Stimulated activated CD8-positive, alpha-beta memory T cell treated with anti-CD3 and anti-CD28 coated beads, Interleukin-15, amount 100 ng/mL, for 24 hours (primary cell): Measurements from ENCODE around the gene RNU7-1.

Source experiments
- DNase-seq: peaks from one replicate; pipeline ENCODE4 v3.0.0-alpha.2; 2020; ENCODE audit warnings: low read depth

RNU7-1 gene

DNA sequence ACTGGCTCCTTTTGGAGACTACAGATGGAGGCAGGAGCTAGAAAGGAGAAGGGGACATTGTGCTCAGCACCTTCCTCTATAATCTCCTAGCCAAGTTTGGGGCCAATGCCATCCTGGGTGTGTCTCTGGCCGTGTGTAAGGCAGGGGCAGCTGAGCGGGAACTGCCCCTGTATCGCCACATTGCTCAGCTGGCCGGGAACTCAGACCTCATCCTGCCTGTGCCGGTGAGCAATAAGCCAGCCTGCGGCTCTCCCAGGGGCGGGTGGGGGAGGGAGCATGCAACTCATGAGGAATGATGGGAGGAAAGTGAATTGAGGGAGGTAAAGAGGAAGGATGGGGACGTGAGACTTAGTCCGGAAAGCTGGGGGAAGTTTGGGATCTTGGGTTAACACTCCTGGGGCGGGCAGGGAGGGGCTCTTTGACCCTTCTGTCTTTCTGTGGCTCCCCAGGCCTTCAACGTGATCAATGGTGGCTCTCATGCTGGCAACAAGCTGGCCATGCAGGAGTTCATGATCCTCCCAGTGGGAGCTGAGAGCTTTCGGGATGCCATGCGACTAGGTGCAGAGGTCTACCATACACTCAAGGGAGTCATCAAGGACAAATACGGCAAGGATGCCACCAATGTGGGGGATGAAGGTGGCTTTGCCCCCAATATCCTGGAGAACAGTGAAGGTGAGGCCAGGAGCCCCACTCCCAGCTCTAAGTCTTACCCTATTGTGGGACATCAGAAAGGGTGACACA is 26.0 kb upstream of the RNU7-1 start:
- DNase-seq, result no peak

DNA sequence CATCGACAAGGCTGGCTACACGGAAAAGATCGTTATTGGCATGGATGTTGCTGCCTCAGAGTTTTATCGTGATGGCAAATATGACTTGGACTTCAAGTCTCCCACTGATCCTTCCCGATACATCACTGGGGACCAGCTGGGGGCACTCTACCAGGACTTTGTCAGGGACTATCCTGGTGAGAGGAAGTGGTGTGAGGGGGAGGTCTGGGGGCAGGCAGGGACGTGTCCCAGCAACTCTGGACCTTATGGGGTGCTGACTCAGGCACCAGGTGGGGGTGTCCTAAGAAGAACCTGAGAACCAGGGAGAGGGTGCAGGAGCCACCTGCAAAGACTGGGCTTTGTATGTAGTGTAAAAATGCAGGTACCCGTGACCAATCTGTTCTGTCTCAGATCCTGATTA is 24.0 kb upstream of the RNU7-1 start:
- DNase-seq, result no peak

DNA sequence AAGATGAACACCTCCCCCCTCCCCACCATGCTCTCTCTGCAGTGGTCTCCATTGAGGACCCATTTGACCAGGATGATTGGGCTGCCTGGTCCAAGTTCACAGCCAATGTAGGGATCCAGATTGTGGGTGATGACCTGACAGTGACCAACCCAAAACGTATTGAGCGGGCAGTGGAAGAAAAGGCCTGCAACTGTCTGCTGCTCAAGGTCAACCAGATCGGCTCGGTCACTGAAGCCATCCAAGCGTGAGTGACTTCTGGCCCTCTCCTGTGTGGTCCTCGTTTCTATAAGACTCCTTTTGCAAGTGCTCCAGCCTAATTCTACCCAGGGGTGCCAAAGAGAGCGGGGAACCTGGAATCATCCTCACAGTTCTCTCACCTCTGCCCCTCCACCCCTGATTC is 22.1 kb upstream of the RNU7-1 start:
- DNase-seq, result no peak

- DNase-seq, result no peak
Observed at GRCh38 chr12:6921996-6922946, 21.3 kb upstream of the RNU7-1 start.

- no peak for DNase-seq
Observed at GRCh38 chr12:6923003-6923732, 20.4 kb upstream of the RNU7-1 start.

DNA sequence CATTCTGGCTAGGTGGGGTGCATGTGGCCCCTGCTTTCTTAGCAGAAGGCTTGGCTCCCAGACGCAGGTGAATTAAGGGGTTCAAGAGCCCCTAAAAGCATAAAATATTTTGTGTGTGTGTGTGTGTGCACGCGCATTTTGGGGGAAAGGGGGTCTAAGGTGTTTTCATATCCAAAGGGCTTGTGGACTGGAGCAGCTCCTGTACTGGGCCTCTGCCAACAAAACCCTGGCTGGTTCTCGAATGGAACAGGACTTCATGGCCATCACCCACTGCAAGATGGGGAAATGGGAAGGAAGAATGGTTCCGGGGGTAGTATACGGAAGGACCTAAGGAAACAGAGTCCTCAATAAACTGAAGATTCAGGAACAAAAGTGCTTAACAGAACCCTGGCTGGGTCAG is 19.8 kb upstream of the RNU7-1 start:
- DNase-seq, result no peak

DNA sequence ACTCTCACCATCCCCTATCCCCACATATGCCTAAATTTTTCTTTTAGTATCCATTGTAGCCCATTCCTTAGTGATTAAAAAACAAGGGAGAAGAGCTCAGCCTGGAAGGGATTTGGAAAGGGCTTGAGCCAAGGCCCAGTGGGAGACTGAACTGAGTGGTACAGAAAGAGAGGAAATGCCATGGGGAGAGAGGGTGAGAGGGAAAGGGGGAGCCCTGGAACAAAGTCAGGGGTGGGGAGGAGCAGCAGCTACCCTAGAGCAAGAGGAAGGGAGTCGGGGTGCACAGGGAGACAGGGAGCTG is 18.4 kb upstream of the RNU7-1 start:
- no peak for DNase-seq

- DNase-seq, result no peak
Observed at GRCh38 chr12:6925540-6926279, 17.9 kb upstream of the RNU7-1 start.

DNA sequence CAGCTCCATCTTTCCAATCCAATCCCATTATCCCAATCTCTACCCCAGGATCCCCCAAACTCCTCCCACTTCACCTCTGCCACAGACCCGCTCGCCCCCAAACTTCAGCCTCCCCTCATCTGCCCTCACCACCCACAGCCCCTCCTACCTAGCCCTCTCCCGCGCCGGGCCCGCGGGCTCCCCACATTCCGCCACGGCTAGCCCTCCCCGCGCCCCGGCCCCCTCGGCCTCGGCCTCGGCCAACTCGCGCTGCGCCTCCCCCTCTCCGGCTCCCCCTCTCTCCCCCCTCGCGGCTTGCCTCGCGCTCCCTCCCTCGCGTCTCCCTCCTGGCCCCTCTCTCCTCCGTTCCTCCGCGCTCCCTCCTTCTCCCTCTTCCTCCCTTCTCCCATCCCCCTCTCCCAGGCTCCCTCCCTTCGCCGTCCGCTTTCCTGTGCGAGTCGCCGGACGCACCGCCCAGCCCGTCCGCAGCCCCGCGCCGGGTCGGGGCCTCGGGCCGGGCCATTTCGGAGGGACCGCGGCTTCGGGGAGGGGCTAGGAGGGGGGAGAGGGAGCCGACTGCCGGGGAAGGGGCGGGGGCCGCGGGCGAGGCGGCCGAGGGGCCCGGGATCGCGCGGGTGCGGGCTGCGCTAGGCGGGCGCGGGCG is 16.1 kb upstream of the RNU7-1 start, which contains the start of gene ATN1:
TSS of gene ATN1 (plus strand) at position 581 of the 643 bp plus-strand sequence. CDS start 6,043 bp downstream, outside the sequence.
- no peak for DNase-seq

GRCh38 chr12:6928022-6928702 is 15.5 kb upstream of the RNU7-1 start:
- DNase-seq, result no peak

DNA sequence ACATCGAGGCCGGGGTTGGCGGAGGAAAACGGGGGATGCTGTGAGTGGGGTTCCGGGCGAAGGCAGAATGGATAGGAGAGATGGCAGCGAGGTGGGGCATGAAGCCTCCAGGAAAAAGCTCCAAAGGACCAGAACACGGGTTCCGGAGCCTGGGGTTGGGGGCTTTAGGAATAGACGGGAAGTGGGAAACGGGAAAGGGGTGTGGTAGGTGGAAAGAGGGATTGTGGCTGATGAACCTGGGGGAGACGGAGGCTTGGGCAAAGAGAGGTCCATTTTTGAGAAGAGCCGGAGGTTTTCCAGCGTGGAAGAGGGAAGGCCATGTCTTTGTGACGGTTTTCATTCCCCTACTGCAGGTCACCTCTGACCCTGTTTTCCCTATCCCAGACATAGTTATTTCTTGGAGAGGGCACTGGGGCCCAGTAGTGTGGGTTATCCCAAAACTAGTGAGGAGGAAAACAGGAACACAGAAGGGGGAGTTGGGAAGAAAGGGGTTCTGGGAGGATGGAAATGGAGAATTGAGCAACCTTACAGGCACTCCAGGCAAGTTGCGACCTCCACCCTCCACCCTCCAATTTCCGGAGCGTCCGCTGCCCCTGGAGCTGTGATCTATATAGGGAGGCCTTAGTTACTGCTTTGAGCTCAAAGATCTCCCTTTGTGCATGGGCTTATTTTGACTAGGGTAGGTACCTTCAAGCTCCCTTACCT is 14.8 kb upstream of the RNU7-1 start:
- no peak for DNase-seq

- no peak for DNase-seq
Observed at GRCh38 chr12:6929466-6930452, 13.9 kb upstream of the RNU7-1 start.

GRCh38 chr12:6932766-6933165 is 10.8 kb upstream of the RNU7-1 start:
- no peak for DNase-seq

GRCh38 chr12:6934110-6934509 is 9.5 kb upstream of the RNU7-1 start:
- no peak for DNase-seq

GRCh38 chr12:6935371-6936193 is 8.0 kb upstream of the RNU7-1 start:
- DNase-seq, result no peak

GRCh38 chr12:6936194-6936635 is 7.4 kb upstream of the RNU7-1 start:
- DNase-seq, result no peak

DNA sequence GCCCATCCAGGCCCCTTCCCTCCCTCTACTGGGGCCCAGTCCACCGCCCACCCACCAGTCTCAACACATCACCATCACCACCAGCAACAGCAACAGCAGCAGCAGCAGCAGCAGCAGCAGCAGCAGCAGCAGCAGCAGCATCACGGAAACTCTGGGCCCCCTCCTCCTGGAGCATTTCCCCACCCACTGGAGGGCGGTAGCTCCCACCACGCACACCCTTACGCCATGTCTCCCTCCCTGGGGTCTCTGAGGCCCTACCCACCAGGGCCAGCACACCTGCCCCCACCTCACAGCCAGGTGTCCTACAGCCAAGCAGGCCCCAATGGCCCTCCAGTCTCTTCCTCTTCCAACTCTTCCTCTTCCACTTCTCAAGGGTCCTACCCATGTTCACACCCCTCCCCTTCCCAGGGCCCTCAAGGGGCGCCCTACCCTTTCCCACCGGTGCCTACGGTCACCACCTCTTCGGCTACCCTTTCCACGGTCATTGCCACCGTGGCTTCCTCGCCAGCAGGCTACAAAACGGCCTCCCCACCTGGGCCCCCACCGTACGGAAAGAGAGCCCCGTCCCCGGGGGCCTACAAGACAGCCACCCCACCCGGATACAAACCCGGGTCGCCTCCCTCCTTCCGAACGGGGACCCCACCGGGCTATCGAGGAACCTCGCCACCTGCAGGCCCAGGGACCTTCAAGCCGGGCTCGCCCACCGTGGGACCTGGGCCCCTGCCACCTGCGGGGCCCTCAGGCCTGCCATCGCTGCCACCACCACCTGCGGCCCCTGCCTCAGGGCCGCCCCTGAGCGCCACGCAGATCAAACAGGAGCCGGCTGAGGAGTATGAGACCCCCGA is 6.8 kb upstream of the RNU7-1 start:
- no peak for DNase-seq
